NCI-H345 treated with DMSO at 0.1 percent for 48 hours (cell line): Measurements from ENCODE around the gene MYT1.
"Not testable (repeated sequence)": the region's sequence is repeated elsewhere in the genome, so short reads cannot be mapped to it uniquely, and the experiment has no call there.

ENCODE experiments used
- DNase-seq: peaks from one replicate; lab custom pipeline; 2025; ENCODE audit not compliant: unreplicated experiment; lab: John Stamatoyannopoulos, UW

Gene MYT1

GRCh38 chr20:64164123-64164836, at the start of gene MYT1:
Gene MYT1, plus strand, starts transcription at chr20:64164452. Its CDS starts 34,410 bp downstream, at chr20:64198862.
- DNase-seq, result peak; percentile 79

GRCh38 chr20:64115171-64115911, 48.9 kb upstream of the MYT1 start:
- no peak for DNase-seq

- no peak for DNase-seq
Measured at GRCh38 chr20:64116016-64116415, 48.2 kb upstream of the MYT1 start.

DNA sequence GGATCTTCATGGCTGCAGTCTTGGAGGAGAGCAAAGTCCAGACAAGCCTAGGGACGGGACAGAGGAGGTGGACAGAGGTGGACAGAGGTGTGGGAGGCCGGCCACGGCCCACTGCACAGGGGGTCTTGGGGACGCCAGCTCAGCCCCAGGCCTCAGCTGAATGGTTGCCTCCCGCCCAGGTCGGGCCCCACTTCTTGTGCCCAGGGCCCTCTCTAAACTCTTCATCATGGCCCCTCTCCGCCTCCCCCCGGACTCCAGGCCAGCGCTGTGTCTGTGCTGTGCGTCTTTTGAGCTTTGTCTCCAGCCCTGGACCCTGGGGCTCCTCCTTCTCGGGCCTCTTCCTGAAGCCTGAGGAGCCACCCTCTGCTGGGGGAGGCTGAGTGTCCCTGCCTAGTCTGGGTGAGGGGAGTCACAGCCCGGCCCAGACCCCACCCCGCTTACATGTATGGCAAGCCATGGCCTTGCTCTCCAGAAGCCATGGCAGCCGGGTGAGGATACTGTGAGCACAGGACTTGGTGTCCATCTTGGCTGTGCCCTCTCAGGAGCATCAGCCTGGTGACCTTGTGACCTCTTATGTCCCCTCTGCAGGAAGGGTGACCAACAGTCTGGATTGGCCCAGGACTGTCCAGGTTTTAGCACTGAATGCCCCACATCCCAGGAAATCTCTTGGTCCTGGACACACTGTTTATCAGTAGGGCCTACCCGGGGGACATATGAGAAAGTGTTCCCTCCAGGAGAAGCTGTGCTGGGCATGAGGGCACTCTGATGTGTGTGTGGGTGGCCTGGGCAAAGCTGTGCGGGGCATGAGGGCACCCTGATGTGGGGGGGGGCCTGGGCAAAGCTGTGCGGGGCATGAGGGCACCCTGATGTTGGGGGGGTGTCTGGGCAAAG, 47.5 kb upstream of the MYT1 start:
- no peak for DNase-seq

- not testable (repeated sequence) for DNase-seq
Measured at GRCh38 chr20:64117432-64117777, 46.8 kb upstream of the MYT1 start.

DNA sequence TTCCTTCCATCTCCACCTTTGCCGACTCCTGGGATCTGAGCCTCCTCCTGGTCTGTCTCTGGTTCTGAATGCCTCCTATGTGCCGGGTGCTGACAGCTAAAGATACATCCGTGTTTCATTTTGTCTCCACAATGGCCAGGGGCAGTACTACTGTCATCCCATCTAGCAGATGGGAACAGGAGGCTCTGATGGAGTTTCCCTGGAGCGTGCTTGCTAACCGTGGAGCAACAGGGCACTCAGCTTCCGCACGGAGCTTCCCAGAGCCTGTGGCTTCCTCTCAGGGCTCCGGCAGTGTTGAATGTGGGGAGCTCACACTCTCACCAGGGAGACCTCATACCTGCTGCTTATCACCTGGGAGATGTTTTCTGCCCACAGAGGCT, 45.0 kb upstream of the MYT1 start:
- no peak for DNase-seq

DNA sequence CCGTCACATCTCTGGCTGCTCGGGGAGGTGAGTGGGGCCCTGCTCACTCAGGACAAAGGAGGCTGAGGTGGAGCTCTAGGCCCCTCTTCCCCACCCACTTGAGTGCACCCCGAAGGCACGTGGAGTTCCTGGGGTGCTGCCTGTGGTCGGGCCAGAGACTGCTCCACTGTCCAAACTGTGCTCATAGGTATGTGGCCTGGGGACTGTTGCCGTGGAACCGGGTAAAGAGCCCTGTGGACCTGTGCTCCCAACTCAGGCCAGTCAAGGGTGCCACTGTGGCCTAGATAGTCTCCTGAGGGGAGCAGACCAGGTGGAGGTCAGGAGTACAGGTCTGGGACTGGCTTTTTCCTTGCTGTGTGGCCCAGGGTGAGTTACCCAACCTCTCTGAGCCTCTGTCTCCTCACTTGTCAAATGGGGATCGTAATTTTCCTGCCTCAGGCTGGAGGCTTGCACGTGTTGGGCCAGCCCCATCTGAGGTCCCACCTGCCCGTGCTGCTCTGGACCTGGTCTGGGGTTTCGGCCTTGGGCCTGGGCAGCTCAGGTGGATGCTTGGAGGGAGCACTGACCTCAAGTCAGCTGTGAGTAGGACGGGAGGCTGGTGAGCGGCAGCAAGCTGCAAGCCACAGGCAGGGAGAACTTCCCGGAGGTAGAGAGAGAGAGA, 44.4 kb upstream of the MYT1 start:
- no peak for DNase-seq

DNA sequence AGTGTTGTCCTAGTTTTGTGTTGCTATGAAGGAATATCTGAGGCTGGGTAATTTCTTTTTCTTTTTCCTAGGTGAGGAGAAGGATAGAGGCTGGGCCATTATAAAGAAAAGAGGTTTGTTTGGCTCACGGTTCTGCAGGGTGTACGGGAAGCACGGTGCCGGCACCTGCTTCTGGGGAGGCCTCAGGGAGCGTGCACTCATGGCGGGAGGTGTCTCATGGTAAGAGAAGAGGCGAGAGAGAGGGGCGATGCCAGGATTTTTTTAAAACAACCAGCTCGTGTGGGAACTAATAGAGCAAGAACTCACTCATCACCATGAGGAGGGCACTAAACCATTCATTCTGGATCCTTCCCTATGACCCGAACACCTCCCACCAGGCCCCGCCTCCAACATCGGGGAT, 42.7 kb upstream of the MYT1 start:
- DNase-seq, result no peak

- not testable (repeated sequence) for DNase-seq
Measured at GRCh38 chr20:64122927-64123326, 41.3 kb upstream of the MYT1 start.

GRCh38 chr20:64123517-64123916, 40.7 kb upstream of the MYT1 start:
- DNase-seq, result not testable (repeated sequence)

GRCh38 chr20:64129146-64129782, 35.0 kb upstream of the MYT1 start:
- no peak for DNase-seq

GRCh38 chr20:64130271-64130670, 34.0 kb upstream of the MYT1 start:
- no peak for DNase-seq

DNA sequence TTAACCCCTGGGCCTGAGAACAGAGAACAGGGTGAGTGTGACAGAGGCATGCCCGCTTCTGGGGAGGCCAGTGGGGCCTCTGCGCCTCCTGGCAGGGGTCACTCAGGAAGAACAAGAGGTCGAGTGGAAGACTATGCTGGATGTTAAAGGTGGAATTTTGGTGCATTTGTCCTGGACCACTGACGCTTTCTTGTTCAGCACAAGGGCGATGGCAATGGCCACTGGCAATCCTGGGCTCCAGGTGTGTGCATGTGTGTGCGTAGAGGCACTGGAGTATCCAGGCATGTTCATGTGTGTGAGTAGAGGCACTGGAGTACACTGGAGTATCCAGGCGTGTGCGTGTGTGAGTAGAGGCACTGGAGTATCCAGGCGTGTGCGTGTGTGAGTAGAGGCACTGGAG, 33.4 kb upstream of the MYT1 start:
- no peak for DNase-seq

GRCh38 chr20:64131406-64131805, 32.8 kb upstream of the MYT1 start:
- peak; percentile 43 for DNase-seq

- no peak for DNase-seq
Measured at GRCh38 chr20:64133951-64134407, 30.3 kb upstream of the MYT1 start.

GRCh38 chr20:64134744-64135143, 29.5 kb upstream of the MYT1 start:
- not testable (repeated sequence) for DNase-seq

GRCh38 chr20:64136004-64136710, 28.1 kb upstream of the MYT1 start:
- no peak for DNase-seq

DNA sequence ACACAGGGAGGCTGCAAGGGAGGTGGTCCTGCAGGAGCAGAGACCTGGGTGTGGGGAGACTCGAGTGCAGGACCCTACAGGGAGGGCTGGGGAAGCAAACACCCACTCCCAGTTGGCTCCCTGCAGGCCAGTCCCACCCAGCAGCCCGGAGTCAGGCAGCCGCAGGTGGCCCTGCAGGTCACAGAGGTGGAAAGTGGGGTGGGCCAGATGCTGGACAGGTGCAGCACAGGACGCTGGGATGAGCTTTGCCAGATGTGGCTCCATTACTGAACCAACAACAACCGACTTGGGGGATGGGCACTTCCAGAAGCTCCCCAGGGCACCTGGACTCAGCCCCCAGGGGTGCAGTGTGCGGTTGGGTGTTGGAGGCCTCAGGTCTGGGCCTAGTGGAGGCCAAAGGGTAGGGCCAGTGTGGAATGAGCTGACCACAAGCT, 26.6 kb upstream of the MYT1 start:
- DNase-seq, result no peak

DNA sequence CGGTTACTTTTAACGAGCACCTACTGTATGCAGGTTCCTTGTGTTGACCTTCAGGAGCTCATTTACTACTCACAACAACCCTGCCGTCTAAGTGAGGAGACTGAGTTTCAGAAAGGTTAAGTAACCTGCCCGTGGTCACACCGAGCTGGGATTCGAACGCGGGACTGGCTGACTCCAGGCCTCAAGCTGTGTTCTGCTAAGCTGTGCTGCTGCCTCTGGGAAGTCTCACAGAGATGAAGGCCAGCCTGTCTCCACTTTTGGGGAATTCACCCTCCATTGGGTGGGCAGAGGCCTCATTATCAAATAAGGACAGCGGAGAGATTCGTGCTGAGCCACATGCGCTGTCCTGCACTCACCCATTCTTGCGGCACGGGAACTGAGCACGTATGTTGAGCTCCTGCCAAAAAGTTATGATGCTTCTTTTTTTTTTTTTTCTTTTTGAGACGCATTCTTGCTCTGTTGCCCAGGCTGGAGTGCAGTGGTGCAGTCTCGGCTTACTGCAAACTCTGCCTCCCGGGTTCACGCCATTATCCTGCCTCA, 25.9 kb upstream of the MYT1 start:
- no peak for DNase-seq
